Adrenal gland (tissue), 12 donors: Measurements from ENCODE around the gene HOXD10. TPM values are rescaled to one million over a fixed set of nuclear protein-coding genes. Genes with fewer than 3 reads are reported as not detected.
A peak's percentile ranks its signal among the peaks of the same experiment; 100 is the strongest.

Experiments
- DNase-seq, 7 donors: peaks; one replicate each; pipeline ENCODE4 v3.0.0-alpha.2; 2019 to 2020
- H3K27ac ChIP-seq, 5 donors: fragments of 200-600 bp; sonication (generic) in 4 of 5; 1 replicate in 3 of 5; 2 replicates in 2 of 5; pipeline versions ENCODE4 v1.5.1 to v1.8.0; 2016 to 2020; ENCODE audit warnings: mild to moderate bottlenecking in 1 of 5
- H3K27me3 ChIP-seq: fragments of 200-600 bp; 2 replicates; pipeline ENCODE4 v1.8.0; 2021
- H3K36me3 ChIP-seq, 2 donors: fragments of 200-600 bp; replicated peaks in 1 of 2; 1 replicate in 1 of 2; 2 replicates in 1 of 2; pipeline versions ENCODE4 v1.5.1 to v1.8.0; 2018 to 2022
- H3K4me1 ChIP-seq, 2 donors: fragments of 200-600 bp; replicated peaks in 1 of 2; 1 replicate in 1 of 2; 2 replicates in 1 of 2; pipeline versions ENCODE4 v1.5.1 to v1.8.0; 2018 to 2021
- H3K4me3 ChIP-seq, 4 donors: fragments of 200-600 bp; sonication (generic) in 3 of 4; one replicate each; pipeline ENCODE4 v1.5.1; 2016 to 2018
- H3K9me3 ChIP-seq, 3 donors: fragments of 200-600 bp; sonication (generic) in 1 of 3; replicated peaks in 1 of 3; 1 replicate in 2 of 3; 2 replicates in 1 of 3; pipeline versions ENCODE4 v1.5.1 to v1.8.0; 2016 to 2021
- CTCF ChIP-seq, 6 experiments: fragments of 450-650 bp in 4 of 6; fragments of 200-600 bp in 2 of 6; sonication (generic) in 1 of 6; IDR thresholded peaks; 1 replicate in 5 of 6; 2 replicates in 1 of 6; pipeline versions ENCODE4 v1.5.1 to v1.8.0; 2016 to 2021; ENCODE audit warnings: antibody characterized with exemption in 6 of 6, mild to moderate bottlenecking in 2 of 6, moderate library complexity in 1 of 6
- POLR2A ChIP-seq, 2 donors: fragments of 450-650 bp; IDR thresholded peaks; one replicate each; pipeline ENCODE4 v1.6.1; 2017; ENCODE audit warnings: antibody characterized with exemption in 2 of 2, mild to moderate bottlenecking in 2 of 2, moderate library complexity in 1 of 2
- WGBS, 4 donors: extraction: QIAGEN DNeasy Blood & Tissue Kit in 2 of 4; methylation state at CpG; one replicate each; pipeline versions ENCODE4 v1.1.5 to v1.1.7; 2013 to 2017; 5-methylcytosine and 5-hydroxymethylcytosine counted together
- intact Hi-C, 2 donors: fragments of 100-400 bp; cut with DNase I; formaldehyde crosslinking; loops; one replicate each; pipeline versions ENCODE4 v1.14.1 to v1.15.0; 2022 to 2023
- polyA plus RNA-seq, 3 donors: library from polyadenylated mRNA; stranded (reverse); fragments of 200-250 nt in 2 of 3; fragments of 350-450 nt in 1 of 3; fragmentation: Illumina TruSeq in 1 of 3; extraction: RNeasy Lipid Tissue Mini Kit (QIAGEN cat#74804) in 1 of 3; gene quantifications; one replicate each; pipeline ENCODE4 v1.2.3, GENCODE V29; 2013 to 2014
- total RNA-seq, 9 donors: library from RNA; depleted of rRNA in 4 of 9; stranded (reverse); fragments of >200 nt in 4 of 9; fragments of 120-200 nt in 1 of 9; fragmentation: NEBNext Ultra II Directional in 1 of 9; extraction: Animal tissue kit (Norgen Biotek cat#: 25700) in 1 of 9; gene quantifications; one replicate each; pipeline versions ENCODE4 v1.1.0 to v1.2.4, GENCODE V29; 2013 to 2023
- donor health status: healthy with polysubstance abuse.
- donor health status: Bipolar disorder and iron deficiency.
- donor health status: DM: yes; HTN: yes; CAD: no.
- donor health status: DM: no; HTN: no; CAD: no.
- donor health status: DM: no; HTN: no; CAD: no.
- donor health status: DM: yes; HTN: yes; CAD: no.

HOXD10 gene
- total and polyA plus RNA-seq, 12 donors = 0.11 to 0.33 (median 0.18) TPM; not detected in 8

- H3K27ac ChIP-seq = no peak overlapping the region
- peaks cover 100% of the 10 kb centered on the region for H3K27me3 ChIP-seq
- no peaks in the 10 kb centered on the region for H3K9me3 ChIP-seq
- no peak for TF ChIP-seq CTCF (IDR thresholded peaks at IDR 0.05)
- TF ChIP-seq POLR2A (IDR thresholded peaks at IDR 0.05) = no peak
- no peak overlapping the region for H3K4me3 ChIP-seq
- intact Hi-C loops = no loop called here
- no peaks in the 10 kb centered on the region for H3K4me1 ChIP-seq
- H3K36me3 ChIP-seq = no peaks in the 10 kb centered on the region
- no peak for DNase-seq
- WGBS, 4 donors = 47 to 59% (median 52%) methylated on average over 15 to 16 of the region's 16 CpGs
Measured at GRCh38 chr2:176114930-176115625, 1.5 kb upstream of the HOXD10 start.

GRCh38 chr2:176117162-176117822 lies 714 bp downstream of the HOXD10 start:
- Histone ChIP-seq H3K27me3 (peaks cover 91% of the 10 kb centered on the region), H3K4me3 (no peak overlapping the region), H3K27ac (no peak overlapping the region), H3K4me1 (peaks cover 0 to 8% of the 10 kb centered on the region in 2 donors), H3K9me3 (no peaks in the 10 kb centered on the region), H3K36me3 (no peaks in the 10 kb centered on the region)
- WGBS, 4 donors = 26 to 40% (median 32%) methylated on average over 25 to 40 of the region's 40 CpGs
- DNase-seq = no peak
- intact Hi-C loops = no loop called here
- TF ChIP-seq POLR2A (IDR thresholded peaks at IDR 0.05) (no peak), CTCF (IDR thresholded peaks at IDR 0.05) (no peak)

GRCh38 chr2:176117823-176118371 lies 1.3 kb downstream of the HOXD10 start:
- Histone ChIP-seq H3K4me1 (peaks cover 0 to 10% of the 10 kb centered on the region in 2 donors), H3K36me3 (no peaks in the 10 kb centered on the region), H3K27ac (no peak overlapping the region), H3K9me3 (no peaks in the 10 kb centered on the region), H3K4me3 (no peak overlapping the region), H3K27me3 (peaks cover 85% of the 10 kb centered on the region)
- WGBS, 4 donors = 28 to 35% (median 28%) methylated on average over 10 to 11 of the region's 11 CpGs
- intact Hi-C loops = no loop called here
- TF ChIP-seq CTCF (IDR thresholded peaks at IDR 0.05) (no peak), POLR2A (IDR thresholded peaks at IDR 0.05) (no peak)
- DNase-seq = no peak

- TF ChIP-seq POLR2A (IDR thresholded peaks at IDR 0.05) (no peak), CTCF (IDR thresholded peaks at IDR 0.05) (peak in 3 of 6 experiments; percentile 41 to 47 (median 43))
- intact Hi-C loops = no loop called here
- no peaks in the 10 kb centered on the region for H3K9me3 ChIP-seq
- H3K27ac ChIP-seq = no peak overlapping the region
- peak in 6 of 7 donors; percentile 46 to 74 (median 59) for DNase-seq
- no peaks in the 10 kb centered on the region for H3K36me3 ChIP-seq
- H3K4me1 ChIP-seq = peaks cover 0 to 10% of the 10 kb centered on the region in 2 donors
- H3K4me3 ChIP-seq = no peak overlapping the region
- WGBS, 4 donors = 19 to 26% (median 21%) methylated on average over 23 to 24 of the region's 24 CpGs
- H3K27me3 ChIP-seq = peaks cover 76% of the 10 kb centered on the region
Measured at GRCh38 chr2:176118601-176119339, 2.2 kb downstream of the HOXD10 start.
